Mesenchymal stem cell (in vitro differentiated cells and primary cell): ENCODE measurements around the gene ZNF845.
"Not testable (repeated sequence)": the region's sequence is repeated elsewhere in the genome, so short reads cannot be mapped to it uniquely, and the experiment has no call there.

Source experiments
- DNase-seq: peaks from one replicate; pipeline ENCODE4 v3.0.0-alpha.2; 2013
- H2AFZ ChIP-seq: one replicate; pipeline ENCODE4 v1.6.1; 2013; ENCODE audit warnings: low read depth, mild to moderate bottlenecking, control low read depth, inconsistent platforms, low read length, moderate library complexity
- H2AK5ac ChIP-seq: 2 replicates; pipeline ENCODE4 v1.6.1; 2013; ENCODE audit warnings: low read length, moderate library complexity, mild to moderate bottlenecking, inconsistent platforms; ENCODE audit not compliant: severe bottlenecking
- H2BK120ac ChIP-seq: one replicate; pipeline ENCODE4 v1.6.1; 2013; ENCODE audit warnings: low read depth, mild to moderate bottlenecking, inconsistent platforms, low read length, moderate library complexity
- H2BK12ac ChIP-seq, 2 experiments: one replicate each; pipeline ENCODE4 v1.6.1; 2013; ENCODE audit warnings: inconsistent platforms in 2 of 2, low read length in 2 of 2, mild to moderate bottlenecking in 2 of 2, moderate library complexity in 2 of 2, control low read depth in 1 of 2
- H2BK15ac ChIP-seq: one replicate; pipeline ENCODE4 v1.6.1; 2013; ENCODE audit warnings: mild to moderate bottlenecking, low read depth, inconsistent platforms; ENCODE audit not compliant: poor library complexity, severe bottlenecking
- H2BK5ac ChIP-seq: 2 replicates; pipeline ENCODE4 v1.6.1; 2013; ENCODE audit warnings: low read depth, mild to moderate bottlenecking, low read length, control low read depth, inconsistent platforms; ENCODE audit not compliant: poor library complexity, severe bottlenecking
- H3K14ac ChIP-seq, 2 experiments: one replicate each; pipeline ENCODE4 v1.6.1; 2013; ENCODE audit warnings: inconsistent platforms in 2 of 2, low read length in 2 of 2, control low read depth in 1 of 2, mild to moderate bottlenecking in 1 of 2, moderate library complexity in 1 of 2
- H3K18ac ChIP-seq, 2 experiments: one replicate each; pipeline ENCODE4 v1.6.1; 2013; ENCODE audit warnings: inconsistent platforms in 2 of 2, low read length in 2 of 2, control low read depth in 1 of 2, low read depth in 1 of 2, mild to moderate bottlenecking in 1 of 2
- H3K23ac ChIP-seq, 2 experiments: one replicate each; pipeline ENCODE4 v1.6.1; 2013; ENCODE audit warnings: inconsistent platforms in 2 of 2, low read length in 2 of 2, mild to moderate bottlenecking in 2 of 2, moderate library complexity in 2 of 2, control low read depth in 1 of 2
- H3K27ac ChIP-seq: 2 replicates; pipeline ENCODE4 v1.5.1; 2013; ENCODE audit warnings: mild to moderate bottlenecking, moderate library complexity, low read length, control low read depth, inconsistent platforms; ENCODE audit not compliant: poor library complexity, severe bottlenecking
- H3K27me3 ChIP-seq, 2 experiments: 2 replicates each; pipeline versions ENCODE4 v1.6.1 to v1.7.0; 2013; ENCODE audit warnings: low read length in 2 of 2, mild to moderate bottlenecking in 2 of 2, moderate library complexity in 2 of 2, control low read depth in 1 of 2, inconsistent platforms in 1 of 2; ENCODE audit not compliant: control insufficient read depth in 1 of 2, insufficient read depth in 1 of 2
- H3K36me3 ChIP-seq, 2 experiments: 2 replicates each; pipeline versions ENCODE4 v1.6.1 to v1.7.0; 2013; ENCODE audit warnings: low read length in 2 of 2, control low read depth in 1 of 2, inconsistent platforms in 1 of 2, low read depth in 1 of 2, mild to moderate bottlenecking in 1 of 2; ENCODE audit not compliant: insufficient read depth in 2 of 2, control insufficient read depth in 1 of 2
- H3K4ac ChIP-seq, 2 experiments: one replicate each; pipeline ENCODE4 v1.6.1; 2013; ENCODE audit warnings: inconsistent platforms in 2 of 2, low read length in 2 of 2, mild to moderate bottlenecking in 2 of 2, moderate library complexity in 2 of 2, control low read depth in 1 of 2, low read depth in 1 of 2
- H3K4me1 ChIP-seq: 2 replicates; pipeline ENCODE4 v1.6.1; 2013; ENCODE audit warnings: low read depth, low read length, control low read depth; ENCODE audit not compliant: control insufficient read depth, insufficient read depth
- H3K4me2 ChIP-seq: 2 replicates; pipeline ENCODE4 v1.6.1; 2013; ENCODE audit warnings: low read length, mild to moderate bottlenecking, inconsistent platforms; ENCODE audit not compliant: poor library complexity, severe bottlenecking
- H3K4me3 ChIP-seq, 2 experiments: 2 replicates each; pipeline versions ENCODE4 v1.5.1 to v1.7.0; 2013; ENCODE audit warnings: low read length in 2 of 2, mild to moderate bottlenecking in 2 of 2, control low read depth in 1 of 2, low read depth in 1 of 2; ENCODE audit not compliant: insufficient read depth in 1 of 2
- H3K79me1 ChIP-seq: replicated peaks from 2 replicates; pipeline ENCODE4 v1.6.1; 2013; ENCODE audit warnings: mild to moderate bottlenecking, control low read depth, low read length, inconsistent platforms; ENCODE audit not compliant: poor library complexity, severe bottlenecking
- H3K9ac ChIP-seq: 2 replicates; pipeline ENCODE4 v1.7.0; 2013; ENCODE audit warnings: mild to moderate bottlenecking, low read length, moderate library complexity
- H3K9me3 ChIP-seq: 2 replicates; pipeline ENCODE4 v1.7.0; 2013; ENCODE audit warnings: mild to moderate bottlenecking, low read length; ENCODE audit not compliant: control insufficient read depth
- H4K8ac ChIP-seq: one replicate; pipeline ENCODE4 v1.6.1; 2013; ENCODE audit warnings: inconsistent platforms, mild to moderate bottlenecking, low read length, moderate library complexity
- H4K91ac ChIP-seq: one replicate; pipeline ENCODE4 v1.6.1; 2013; ENCODE audit warnings: mild to moderate bottlenecking, low read length, inconsistent platforms
- WGBS: methylation state at CpG from one replicate; pipeline ENCODE4 v1.1.7; 2013; ENCODE audit warnings: mixed read lengths; 5-methylcytosine and 5-hydroxymethylcytosine counted together

Gene ZNF845

GRCh38 chr19:53294786-53295441, 38.6 kb upstream of the ZNF845 start:
- no peak overlapping the region for H4K91ac ChIP-seq
- no peaks in the 10 kb centered on the region for H3K27me3 ChIP-seq
- H3K4me3 ChIP-seq = no peak overlapping the region
- H2BK15ac ChIP-seq = no peak overlapping the region
- H4K8ac ChIP-seq = no peak overlapping the region
- no peak overlapping the region for H2AK5ac ChIP-seq
- peaks cover 57% of the 10 kb centered on the region for H3K9me3 ChIP-seq
- H3K27ac ChIP-seq = no peak overlapping the region
- H3K4me2 ChIP-seq = no peak overlapping the region
- no peaks in the 10 kb centered on the region for H3K4me1 ChIP-seq
- no peak overlapping the region for H3K23ac ChIP-seq
- no peak overlapping the region for H3K4ac ChIP-seq
- DNase-seq = peak; percentile 1
- H2BK5ac ChIP-seq = no peak overlapping the region
- no peak overlapping the region for H2BK12ac ChIP-seq
- no peak overlapping the region for H3K9ac ChIP-seq
- H3K14ac ChIP-seq = no peak overlapping the region
- H3K79me1 ChIP-seq = no peaks in the 10 kb centered on the region
- H2BK120ac ChIP-seq = no peak overlapping the region
- 90% methylated on average over 7 of the region's 7 CpGs for WGBS
- no peak overlapping the region for H2AFZ ChIP-seq
- no peaks in the 10 kb centered on the region for H3K36me3 ChIP-seq
- no peak overlapping the region for H3K18ac ChIP-seq

GRCh38 chr19:53301341-53301740, 32.2 kb upstream of the ZNF845 start:
- H4K91ac ChIP-seq, H2AK5ac ChIP-seq, H2BK12ac ChIP-seq, H3K4me2 ChIP-seq, H3K18ac ChIP-seq, H2AFZ ChIP-seq, H3K9ac ChIP-seq, H3K79me1 ChIP-seq, DNase-seq, H3K4ac ChIP-seq, H4K8ac ChIP-seq, H3K36me3 ChIP-seq, H2BK15ac ChIP-seq, H2BK5ac ChIP-seq, H3K27ac ChIP-seq, H3K4me1 ChIP-seq, H3K14ac ChIP-seq, H3K27me3 ChIP-seq, H3K23ac ChIP-seq, H3K4me3 ChIP-seq, H2BK120ac ChIP-seq: not testable (repeated sequence)
- WGBS = no CpG with 5 or more reads among the region's 8 CpGs
- H3K9me3 ChIP-seq = peaks cover 18% of the 10 kb centered on the region

GRCh38 chr19:53308339-53308811, 25.2 kb upstream of the ZNF845 start:
- H4K91ac ChIP-seq = no peak overlapping the region
- H2BK120ac ChIP-seq = no peak overlapping the region
- H3K4me2 ChIP-seq = no peak overlapping the region
- no peak overlapping the region for H3K9ac ChIP-seq
- no peaks in the 10 kb centered on the region for H3K79me1 ChIP-seq
- H3K23ac ChIP-seq = no peak overlapping the region
- H2AK5ac ChIP-seq = no peak overlapping the region
- DNase-seq = no peak
- no peak overlapping the region for H3K4ac ChIP-seq
- 11% methylated on average over 29 of the region's 32 CpGs for WGBS
- H3K14ac ChIP-seq = no peak overlapping the region
- H2AFZ ChIP-seq = no peak overlapping the region
- no peaks in the 10 kb centered on the region for H3K4me1 ChIP-seq
- H2BK5ac ChIP-seq = no peak overlapping the region
- H4K8ac ChIP-seq = no peak overlapping the region
- H2BK12ac ChIP-seq = no peak overlapping the region
- no peaks in the 10 kb centered on the region for H3K36me3 ChIP-seq
- peaks cover 27% of the 10 kb centered on the region for H3K9me3 ChIP-seq
- no peak overlapping the region for H2BK15ac ChIP-seq
- H3K4me3 ChIP-seq = no peak overlapping the region
- no peak overlapping the region for H3K18ac ChIP-seq
- no peaks in the 10 kb centered on the region for H3K27me3 ChIP-seq
- H3K27ac ChIP-seq = no peak overlapping the region

- H3K4ac ChIP-seq = no peak overlapping the region
- no peak overlapping the region for H2AFZ ChIP-seq
- no peak overlapping the region for H3K18ac ChIP-seq
- H3K4me2 ChIP-seq = no peak overlapping the region
- no peaks in the 10 kb centered on the region for H3K79me1 ChIP-seq
- H3K27me3 ChIP-seq = no peaks in the 10 kb centered on the region
- H3K23ac ChIP-seq = no peak overlapping the region
- no peaks in the 10 kb centered on the region for H3K4me1 ChIP-seq
- H3K4me3 ChIP-seq = no peak overlapping the region
- no peak overlapping the region for H4K91ac ChIP-seq
- peaks cover 19% of the 10 kb centered on the region for H3K9me3 ChIP-seq
- no peak overlapping the region for H2AK5ac ChIP-seq
- no peak overlapping the region for H2BK5ac ChIP-seq
- no peak overlapping the region for H3K27ac ChIP-seq
- no peaks in the 10 kb centered on the region for H3K36me3 ChIP-seq
- no peak overlapping the region for H3K9ac ChIP-seq
- no peak overlapping the region for H3K14ac ChIP-seq
- WGBS = 56% methylated on average over 9 of the region's 11 CpGs
- no peak overlapping the region for H2BK15ac ChIP-seq
- no peak overlapping the region for H4K8ac ChIP-seq
- no peak for DNase-seq
- H2BK120ac ChIP-seq = no peak overlapping the region
- H2BK12ac ChIP-seq = no peak overlapping the region
Measured at GRCh38 chr19:53311044-53311443, 22.5 kb upstream of the ZNF845 start.
